ENCODE data around the gene GP5. TPM values are rescaled to one million over a fixed set of nuclear protein-coding genes. Genes with fewer than 3 reads are reported as not detected.
A peak's percentile ranks its signal among the peaks of the same experiment; 100 is the strongest.

The GP5 gene
- total and polyA plus RNA-seq, 2 of the 13 experiments (the other 11 are each of a cell fraction or from before 2014, with no cell fraction given), result not detected

DNA sequence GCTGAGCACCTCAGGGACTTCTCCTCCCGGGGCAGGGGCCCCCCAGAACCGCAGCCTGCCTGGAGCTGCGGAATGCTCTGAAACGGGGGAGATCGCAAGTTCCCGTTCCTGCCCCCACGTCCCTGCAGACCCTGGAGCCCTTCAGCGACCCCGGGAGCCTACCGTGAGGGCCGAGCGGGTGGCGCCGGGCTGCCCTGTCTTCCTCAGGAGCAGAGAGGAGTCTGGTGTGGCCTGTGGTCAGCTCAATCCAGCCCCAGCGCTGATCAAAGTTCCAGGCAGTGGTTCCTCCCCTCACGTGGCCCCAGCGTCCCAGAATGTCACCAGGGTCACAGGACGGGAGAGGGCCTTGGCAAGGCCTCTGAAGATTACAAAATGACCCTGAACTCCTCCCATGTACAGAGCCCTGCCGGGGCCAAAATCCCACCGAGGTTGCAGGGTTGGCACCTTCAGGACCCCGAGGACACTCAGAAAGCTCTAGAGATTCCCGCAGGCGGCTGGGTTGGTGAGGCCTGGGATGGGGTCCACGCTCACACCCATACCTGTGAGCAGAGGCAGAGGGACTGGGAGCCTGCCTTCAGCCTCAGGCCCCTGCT is 47.9 kb downstream of the GP5 start, which contains the start of gene CPN2 (continued):
- TF ChIP-seq, protein P1, sequence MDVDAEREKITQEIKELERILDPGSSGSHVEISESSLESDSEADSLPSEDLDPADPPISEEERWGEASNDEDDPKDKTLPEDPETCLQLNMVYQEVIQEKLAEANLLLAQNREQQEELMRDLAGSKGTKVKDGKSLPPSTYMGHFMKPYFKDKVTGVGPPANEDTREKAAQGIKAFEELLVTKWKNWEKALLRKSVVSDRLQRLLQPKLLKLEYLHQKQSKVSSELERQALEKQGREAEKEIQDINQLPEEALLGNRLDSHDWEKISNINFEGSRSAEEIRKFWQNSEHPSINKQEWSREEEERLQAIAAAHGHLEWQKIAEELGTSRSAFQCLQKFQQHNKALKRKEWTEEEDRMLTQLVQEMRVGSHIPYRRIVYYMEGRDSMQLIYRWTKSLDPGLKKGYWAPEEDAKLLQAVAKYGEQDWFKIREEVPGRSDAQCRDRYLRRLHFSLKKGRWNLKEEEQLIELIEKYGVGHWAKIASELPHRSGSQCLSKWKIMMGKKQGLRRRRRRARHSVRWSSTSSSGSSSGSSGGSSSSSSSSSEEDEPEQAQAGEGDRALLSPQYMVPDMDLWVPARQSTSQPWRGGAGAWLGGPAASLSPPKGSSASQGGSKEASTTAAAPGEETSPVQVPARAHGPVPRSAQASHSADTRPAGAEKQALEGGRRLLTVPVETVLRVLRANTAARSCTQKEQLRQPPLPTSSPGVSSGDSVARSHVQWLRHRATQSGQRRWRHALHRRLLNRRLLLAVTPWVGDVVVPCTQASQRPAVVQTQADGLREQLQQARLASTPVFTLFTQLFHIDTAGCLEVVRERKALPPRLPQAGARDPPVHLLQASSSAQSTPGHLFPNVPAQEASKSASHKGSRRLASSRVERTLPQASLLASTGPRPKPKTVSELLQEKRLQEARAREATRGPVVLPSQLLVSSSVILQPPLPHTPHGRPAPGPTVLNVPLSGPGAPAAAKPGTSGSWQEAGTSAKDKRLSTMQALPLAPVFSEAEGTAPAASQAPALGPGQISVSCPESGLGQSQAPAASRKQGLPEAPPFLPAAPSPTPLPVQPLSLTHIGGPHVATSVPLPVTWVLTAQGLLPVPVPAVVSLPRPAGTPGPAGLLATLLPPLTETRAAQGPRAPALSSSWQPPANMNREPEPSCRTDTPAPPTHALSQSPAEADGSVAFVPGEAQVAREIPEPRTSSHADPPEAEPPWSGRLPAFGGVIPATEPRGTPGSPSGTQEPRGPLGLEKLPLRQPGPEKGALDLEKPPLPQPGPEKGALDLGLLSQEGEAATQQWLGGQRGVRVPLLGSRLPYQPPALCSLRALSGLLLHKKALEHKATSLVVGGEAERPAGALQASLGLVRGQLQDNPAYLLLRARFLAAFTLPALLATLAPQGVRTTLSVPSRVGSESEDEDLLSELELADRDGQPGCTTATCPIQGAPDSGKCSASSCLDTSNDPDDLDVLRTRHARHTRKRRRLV (CRISPR knock-in tag; IDR thresholded peaks at IDR 0.05), result no peak
- no peak for TF ChIP-seq SAFB2 (CRISPR knock-in tag; IDR thresholded peaks at IDR 0.05; ENCODE audit: borderline replicate concordance, low read depth)
- TF ChIP-seq ZMYM4 (CRISPR knock-in tag; IDR thresholded peaks at IDR 0.05), result peak; percentile 82
- TF ChIP-seq MEIS2 (CRISPR knock-in tag; IDR thresholded peaks at IDR 0.05), result peak; percentile 82; the same call in 1 of the 2 replicates
- TF ChIP-seq KIAA2018 (CRISPR knock-in tag; IDR thresholded peaks at IDR 0.05; ENCODE audit: borderline replicate concordance), result no peak
- 0 out of 2 replicates have a peak, but pooled peaks have one; percentile 80 for TF ChIP-seq SATB2 (CRISPR knock-in tag; IDR thresholded peaks at IDR 0.05)
- TF ChIP-seq ZFP1 (CRISPR knock-in tag; IDR thresholded peaks at IDR 0.05), result no peak
- TF ChIP-seq, protein P2, sequence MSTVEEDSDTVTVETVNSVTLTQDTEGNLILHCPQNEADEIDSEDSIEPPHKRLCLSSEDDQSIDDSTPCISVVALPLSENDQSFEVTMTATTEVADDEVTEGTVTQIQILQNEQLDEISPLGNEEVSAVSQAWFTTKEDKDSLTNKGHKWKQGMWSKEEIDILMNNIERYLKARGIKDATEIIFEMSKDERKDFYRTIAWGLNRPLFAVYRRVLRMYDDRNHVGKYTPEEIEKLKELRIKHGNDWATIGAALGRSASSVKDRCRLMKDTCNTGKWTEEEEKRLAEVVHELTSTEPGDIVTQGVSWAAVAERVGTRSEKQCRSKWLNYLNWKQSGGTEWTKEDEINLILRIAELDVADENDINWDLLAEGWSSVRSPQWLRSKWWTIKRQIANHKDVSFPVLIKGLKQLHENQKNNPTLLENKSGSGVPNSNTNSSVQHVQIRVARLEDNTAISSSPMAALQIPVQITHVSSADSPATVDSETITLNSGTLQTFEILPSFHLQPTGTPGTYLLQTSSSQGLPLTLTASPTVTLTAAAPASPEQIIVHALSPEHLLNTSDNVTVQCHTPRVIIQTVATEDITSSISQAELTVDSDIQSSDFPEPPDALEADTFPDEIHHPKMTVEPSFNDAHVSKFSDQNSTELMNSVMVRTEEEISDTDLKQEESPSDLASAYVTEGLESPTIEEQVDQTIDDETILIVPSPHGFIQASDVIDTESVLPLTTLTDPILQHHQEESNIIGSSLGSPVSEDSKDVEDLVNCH (CRISPR knock-in tag; IDR thresholded peaks at IDR 0.05), result no peak
- no peak for TF ChIP-seq MXI1 (IDR thresholded peaks at IDR 0.05; ENCODE audit: borderline replicate concordance, low read depth, low read length)
- no peak for TF ChIP-seq ZNF20 (CRISPR knock-in tag; IDR thresholded peaks at IDR 0.05)
- TF ChIP-seq ZNF790 (CRISPR knock-in tag; IDR thresholded peaks at IDR 0.05; ENCODE audit: borderline replicate concordance), result no peak
- TF ChIP-seq ZSCAN29 (CRISPR knock-in tag; conservative IDR thresholded peaks at IDR 0.05), result no peak; the same call in 1 of the 2 replicates
- TF ChIP-seq SMYD3 (CRISPR knock-in tag; IDR thresholded peaks at IDR 0.05), result 0 out of 2 replicates have a peak, but pooled peaks have one; percentile 34
- TF ChIP-seq ZNF615 (CRISPR knock-in tag; IDR thresholded peaks at IDR 0.05; ENCODE audit: borderline replicate concordance), result 0 out of 2 replicates have a peak, but pooled peaks have one; percentile 21
